Neural progenitor cell (in vitro differentiated cells): Measurements from ENCODE around the gene PLEKHA6.

Experiments
- EZH2 ChIP-seq: fragments of 200-600 bp; sonication (generic); IDR thresholded peaks from 2 replicates; pipeline ENCODE4 v1.6.1; 2017; ENCODE audit warnings: antibody characterized with exemption, mild to moderate bottlenecking, moderate library complexity
- EZH2phosphoT487 ChIP-seq: fragments of 200-600 bp; sonication (generic); IDR thresholded peaks from 2 replicates; pipeline ENCODE4 v1.6.1; 2017; ENCODE audit warnings: antibody characterized with exemption
- TF ChIP-seq, protein P1 (sequence below): fragments of 200-600 bp; sonication (generic); IDR thresholded peaks from 2 replicates; pipeline ENCODE4 v1.5.1; 2017; ENCODE audit warnings: antibody characterized with exemption, mild to moderate bottlenecking

DNA sequence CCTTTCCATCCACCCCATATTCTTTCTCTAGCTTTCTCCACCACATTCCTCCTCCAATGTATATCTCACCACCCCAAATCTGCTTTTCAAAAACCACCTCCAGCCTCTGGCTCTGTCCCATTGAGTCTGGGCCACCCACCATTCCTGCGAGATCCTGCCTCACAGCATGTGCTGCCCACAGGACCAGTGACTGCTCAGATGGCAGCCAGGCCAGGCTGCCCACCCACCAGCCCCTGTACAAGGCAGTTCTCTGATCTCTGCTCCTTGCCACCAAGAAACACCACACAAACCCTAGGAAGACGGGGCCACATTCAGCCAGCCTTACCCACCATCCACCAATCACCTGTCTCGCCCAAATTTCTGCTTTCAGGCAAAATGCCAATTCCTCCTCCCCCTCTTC, 53.7 kb downstream of the PLEKHA6 start:
- TF ChIP-seq, protein P1, sequence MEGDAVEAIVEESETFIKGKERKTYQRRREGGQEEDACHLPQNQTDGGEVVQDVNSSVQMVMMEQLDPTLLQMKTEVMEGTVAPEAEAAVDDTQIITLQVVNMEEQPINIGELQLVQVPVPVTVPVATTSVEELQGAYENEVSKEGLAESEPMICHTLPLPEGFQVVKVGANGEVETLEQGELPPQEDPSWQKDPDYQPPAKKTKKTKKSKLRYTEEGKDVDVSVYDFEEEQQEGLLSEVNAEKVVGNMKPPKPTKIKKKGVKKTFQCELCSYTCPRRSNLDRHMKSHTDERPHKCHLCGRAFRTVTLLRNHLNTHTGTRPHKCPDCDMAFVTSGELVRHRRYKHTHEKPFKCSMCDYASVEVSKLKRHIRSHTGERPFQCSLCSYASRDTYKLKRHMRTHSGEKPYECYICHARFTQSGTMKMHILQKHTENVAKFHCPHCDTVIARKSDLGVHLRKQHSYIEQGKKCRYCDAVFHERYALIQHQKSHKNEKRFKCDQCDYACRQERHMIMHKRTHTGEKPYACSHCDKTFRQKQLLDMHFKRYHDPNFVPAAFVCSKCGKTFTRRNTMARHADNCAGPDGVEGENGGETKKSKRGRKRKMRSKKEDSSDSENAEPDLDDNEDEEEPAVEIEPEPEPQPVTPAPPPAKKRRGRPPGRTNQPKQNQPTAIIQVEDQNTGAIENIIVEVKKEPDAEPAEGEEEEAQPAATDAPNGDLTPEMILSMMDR: no peak
- TF ChIP-seq EZH2 (no peak), EZH2phosphoT487 (no peak)
